GM12872 (cell line): Measurements from ENCODE around the gene IPO13.

Experiments
- TF ChIP-seq, protein P1 (sequence below): IDR thresholded peaks from 3 replicates; pipeline ENCODE4 v1.5.1; 2011; ENCODE audit warnings: low read depth, mild to moderate bottlenecking, low read length, moderate library complexity; ENCODE audit not compliant: insufficient read depth

IPO13 gene

GRCh38 chr1:43971336-43971980, 24.7 kb downstream of the IPO13 start:
- TF ChIP-seq, protein P1, sequence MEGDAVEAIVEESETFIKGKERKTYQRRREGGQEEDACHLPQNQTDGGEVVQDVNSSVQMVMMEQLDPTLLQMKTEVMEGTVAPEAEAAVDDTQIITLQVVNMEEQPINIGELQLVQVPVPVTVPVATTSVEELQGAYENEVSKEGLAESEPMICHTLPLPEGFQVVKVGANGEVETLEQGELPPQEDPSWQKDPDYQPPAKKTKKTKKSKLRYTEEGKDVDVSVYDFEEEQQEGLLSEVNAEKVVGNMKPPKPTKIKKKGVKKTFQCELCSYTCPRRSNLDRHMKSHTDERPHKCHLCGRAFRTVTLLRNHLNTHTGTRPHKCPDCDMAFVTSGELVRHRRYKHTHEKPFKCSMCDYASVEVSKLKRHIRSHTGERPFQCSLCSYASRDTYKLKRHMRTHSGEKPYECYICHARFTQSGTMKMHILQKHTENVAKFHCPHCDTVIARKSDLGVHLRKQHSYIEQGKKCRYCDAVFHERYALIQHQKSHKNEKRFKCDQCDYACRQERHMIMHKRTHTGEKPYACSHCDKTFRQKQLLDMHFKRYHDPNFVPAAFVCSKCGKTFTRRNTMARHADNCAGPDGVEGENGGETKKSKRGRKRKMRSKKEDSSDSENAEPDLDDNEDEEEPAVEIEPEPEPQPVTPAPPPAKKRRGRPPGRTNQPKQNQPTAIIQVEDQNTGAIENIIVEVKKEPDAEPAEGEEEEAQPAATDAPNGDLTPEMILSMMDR: no peak

GRCh38 chr1:43973981-43974442, 27.3 kb downstream of the IPO13 start:
- TF ChIP-seq, protein P1: no peak

DNA sequence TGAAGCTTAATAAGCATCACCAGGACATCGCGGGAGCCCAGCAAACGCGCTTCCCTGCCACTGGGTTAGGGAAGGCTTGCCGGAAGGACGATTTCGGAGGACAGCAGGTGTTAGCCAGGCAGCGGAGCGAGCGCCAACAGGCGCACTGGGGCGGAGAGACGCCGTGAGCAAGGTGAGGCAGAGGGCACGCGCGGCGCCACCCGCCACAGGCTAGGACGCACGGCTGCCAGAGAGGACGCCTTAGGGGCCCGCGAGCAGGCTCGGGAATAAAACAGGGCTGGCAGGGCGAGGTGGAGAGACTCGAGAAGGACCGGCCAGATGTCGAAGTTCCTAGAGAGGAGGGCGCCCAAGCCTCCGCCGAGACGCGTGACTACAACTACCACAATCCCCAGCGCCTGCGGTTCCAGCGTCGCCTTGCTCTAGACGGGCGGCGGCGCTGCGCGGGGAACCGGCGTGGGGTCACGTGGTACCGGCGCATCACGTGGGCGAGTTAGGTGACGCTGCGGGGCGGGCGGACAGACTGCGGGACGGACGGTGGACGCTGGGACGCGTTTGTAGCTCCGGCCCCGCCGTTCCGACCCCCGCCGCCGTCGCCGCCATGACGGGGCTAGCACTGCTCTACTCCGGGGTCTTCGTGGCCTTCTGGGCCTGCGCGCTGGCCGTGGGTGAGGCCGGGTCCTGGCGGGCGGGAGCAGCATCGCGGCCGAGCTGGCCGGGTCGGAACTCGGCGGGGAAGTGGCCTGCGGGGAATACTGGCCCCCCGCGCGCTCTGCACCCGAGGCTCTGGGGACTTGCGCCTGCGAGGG, 27.9 kb downstream of the IPO13 start, which contains the start of gene ATP6V0B:
ATP6V0B (plus strand) TSS at position 518 of the 806 bp plus-strand sequence; CDS start at position 599, 81 bp downstream.
- TF ChIP-seq, protein P1: no peak

DNA sequence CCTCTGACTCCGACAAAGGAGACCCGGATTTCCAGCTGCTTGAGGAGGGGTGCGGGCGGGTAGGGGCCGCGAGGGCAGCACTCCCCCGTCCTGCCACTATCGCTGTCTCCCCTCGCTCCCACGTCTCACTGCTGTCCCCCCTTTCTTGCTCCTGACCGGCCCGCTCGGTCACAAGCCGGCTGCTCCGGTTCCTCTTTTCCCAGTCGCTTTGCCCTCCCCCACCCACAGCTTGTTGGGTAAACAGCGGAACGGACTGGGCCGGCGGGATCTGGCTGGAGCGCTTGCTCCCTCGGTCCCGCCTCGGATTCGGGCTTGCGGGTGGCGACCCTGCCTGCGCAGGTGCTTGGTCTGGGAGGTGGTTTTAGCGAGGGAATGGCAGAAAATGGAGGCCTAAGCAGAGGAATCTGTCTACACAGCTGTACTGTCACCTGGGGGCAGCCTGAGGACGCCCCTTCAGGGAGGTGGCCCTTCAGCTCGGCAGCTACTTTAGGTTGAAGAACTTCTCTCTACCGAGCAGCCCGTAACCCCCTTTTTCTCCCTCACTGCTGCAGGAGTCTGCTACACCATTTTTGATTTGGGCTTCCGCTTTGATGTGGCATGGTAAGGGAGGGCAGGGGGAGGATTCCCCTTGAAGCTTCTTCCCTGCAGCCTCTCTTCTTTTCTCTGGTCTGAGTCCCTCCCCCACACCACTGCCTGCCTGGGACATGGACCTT, 28.7 kb downstream of the IPO13 start:
- TF ChIP-seq, protein P1: no peak

- TF ChIP-seq, protein P1: peak; percentile 15; the same call in 1 of the 3 replicates
Measured at GRCh38 chr1:43976045-43976444, 29.3 kb downstream of the IPO13 start.

GRCh38 chr1:43976890-43977289, 30.1 kb downstream of the IPO13 start:
- TF ChIP-seq, protein P1: no peak
